Activated naive CD4-positive, alpha-beta T cell treated with anti-CD3 and anti-CD28 coated beads for 36 hours (primary cell): ENCODE results near the gene TLL2. TPM values are rescaled to one million over a fixed set of nuclear protein-coding genes. Genes with fewer than 3 reads are reported as not detected.

Experiments used
- CTCF ChIA-PET: fragments of 350-600 bp; sonication (Branson Sonifier 250); formaldehyde crosslinking; loops from one replicate; lab custom pipeline; 2021; ENCODE audit warnings: antibody characterized with exemption; lab: Charles Lee
- DNase-seq: peaks from one replicate; pipeline ENCODE4 v3.0.0-alpha.2; 2020
- H3K27ac Mint-ChIP-seq: one replicate; pipeline ENCODE4 v1.8.0; 2021; ENCODE audit warnings: mild to moderate bottlenecking, mixed read lengths
- H3K27me3 Mint-ChIP-seq: one replicate; pipeline ENCODE4 v1.8.0; 2021; ENCODE audit warnings: low read depth, mixed read lengths
- H3K36me3 Mint-ChIP-seq: one replicate; pipeline ENCODE4 v1.8.0; 2021; ENCODE audit warnings: low read depth, mixed read lengths
- H3K4me1 Mint-ChIP-seq: one replicate; pipeline ENCODE4 v1.8.0; 2021; ENCODE audit warnings: low read depth, mixed read lengths
- H3K4me3 Mint-ChIP-seq: one replicate; pipeline ENCODE4 v1.8.0; 2021; ENCODE audit warnings: mild to moderate bottlenecking, moderate library complexity, mixed read lengths
- H3K9me3 Mint-ChIP-seq: one replicate; pipeline ENCODE4 v1.8.0; 2021; ENCODE audit warnings: mixed read lengths
- intact Hi-C: fragments of 100-400 bp; cut with micrococcal nuclease; formaldehyde crosslinking; loops from one replicate; pipeline ENCODE4 v1.15.1; 2023
- total RNA-seq, 2 experiments: library from RNA; stranded (reverse); gene quantifications; one replicate each; pipeline ENCODE4 v1.2.3, GENCODE V29; 2021

Gene TLL2
- total RNA-seq, 2 experiments from 2014 or later = 0.07 TPM; not detected in 1

DNA sequence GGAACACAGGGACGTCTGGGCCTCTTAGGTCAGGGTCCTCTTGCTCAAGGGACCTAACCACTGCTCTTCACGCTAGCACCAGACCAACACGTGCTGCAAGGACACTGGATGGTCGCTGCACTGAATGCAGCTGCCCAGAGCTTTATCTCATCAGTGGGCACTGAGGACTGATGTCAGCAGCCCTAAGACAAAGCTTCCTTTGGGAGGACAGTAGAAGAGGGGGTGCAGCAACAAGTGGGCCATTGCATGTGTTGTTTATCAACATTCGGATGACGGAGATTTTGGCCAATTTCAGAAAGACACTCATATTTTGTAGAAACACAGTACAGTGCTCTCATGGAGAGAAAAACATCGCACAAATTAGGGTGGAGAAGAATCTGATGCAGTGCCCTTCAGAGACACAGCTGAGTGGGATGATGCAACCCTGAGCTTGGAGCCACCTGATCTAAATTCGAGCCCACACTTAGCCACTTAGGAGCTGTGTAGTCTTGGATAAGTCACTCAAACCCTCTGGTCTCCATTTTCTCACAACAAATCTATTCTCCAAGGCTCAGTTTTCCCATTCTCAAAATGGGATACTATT, 156.6 kb downstream of the TLL2 start:
- no peak overlapping the region for H3K27ac Mint-ChIP-seq
- peaks cover 8% of the 10 kb centered on the region for H3K27me3 Mint-ChIP-seq
- no peak overlapping the region for H3K4me3 Mint-ChIP-seq
- CTCF ChIA-PET = interaction anchor here (2.7 kb wide), 1 partner anchor 17 kb away, joined by 9 read pairs; no protein-coding TSS in a partner anchor
- H3K36me3 Mint-ChIP-seq = no peaks in the 10 kb centered on the region
- H3K9me3 Mint-ChIP-seq = no peaks in the 10 kb centered on the region
- no peaks in the 10 kb centered on the region for H3K4me1 Mint-ChIP-seq
- intact Hi-C loops = no loop called here
- DNase-seq = no peak

DNA sequence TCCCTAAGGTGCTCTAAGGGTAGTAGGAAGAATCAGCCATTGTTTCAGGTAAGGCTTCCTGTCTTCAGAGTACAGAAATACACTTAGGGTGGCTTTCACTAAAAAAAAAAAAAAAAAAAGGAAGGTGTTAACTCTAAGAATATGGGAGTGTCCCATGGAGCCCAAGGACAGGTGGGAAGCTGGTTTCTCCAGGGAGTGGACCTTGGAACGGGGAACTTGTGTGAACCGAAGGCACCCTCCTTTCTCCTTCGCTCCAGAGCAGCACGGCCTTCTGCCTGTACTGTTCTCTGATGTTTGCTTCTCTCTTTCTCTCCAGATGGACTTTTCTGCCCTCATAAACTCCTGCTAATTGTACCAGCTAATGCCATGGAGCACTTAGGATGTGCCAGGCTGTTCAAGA, 161.1 kb downstream of the TLL2 start:
- intact Hi-C loops = no loop called here
- DNase-seq = no peak
- no peak overlapping the region for H3K27ac Mint-ChIP-seq
- no peaks in the 10 kb centered on the region for H3K36me3 Mint-ChIP-seq
- CTCF ChIA-PET = interaction anchor here (1.1 to 1.4 kb wide), 2 partner anchors 12 to 14 kb away, joined by 3 to 6 read pairs; no protein-coding TSS in a partner anchor
- H3K27me3 Mint-ChIP-seq = peaks cover 9% of the 10 kb centered on the region
- no peaks in the 10 kb centered on the region for H3K9me3 Mint-ChIP-seq
- no peaks in the 10 kb centered on the region for H3K4me1 Mint-ChIP-seq
- no peak overlapping the region for H3K4me3 Mint-ChIP-seq

DNA sequence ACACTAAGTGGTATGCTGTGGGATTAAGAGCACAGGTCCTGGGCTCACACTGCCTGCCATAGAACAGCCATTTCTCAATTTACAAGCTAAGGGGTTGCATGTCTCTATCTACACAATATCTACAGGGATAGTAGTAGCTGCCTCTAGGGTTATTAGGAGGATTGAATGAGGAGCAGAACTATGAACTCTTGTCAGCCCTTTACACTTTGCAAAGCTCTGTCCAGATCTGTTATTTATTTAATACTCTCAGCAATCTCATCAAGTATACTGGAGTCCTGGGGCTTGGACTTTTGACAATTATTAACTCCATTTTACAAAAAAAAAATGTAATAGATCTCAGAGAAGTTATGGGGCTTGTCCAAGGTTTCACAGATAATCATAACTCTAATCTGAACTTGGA, 161.7 kb downstream of the TLL2 start:
- Mint-ChIP-seq H3K27me3 (peaks cover 9% of the 10 kb centered on the region), H3K27ac (no peak overlapping the region), H3K4me3 (no peak overlapping the region), H3K36me3 (no peaks in the 10 kb centered on the region), H3K4me1 (no peaks in the 10 kb centered on the region), H3K9me3 (no peaks in the 10 kb centered on the region)
- no peak for DNase-seq
- CTCF ChIA-PET = interaction anchor here (1.1 to 1.4 kb wide), 2 partner anchors 11 to 15 kb away, joined by 3 to 6 read pairs; no protein-coding TSS in a partner anchor
- intact Hi-C loops = no loop called here

DNA sequence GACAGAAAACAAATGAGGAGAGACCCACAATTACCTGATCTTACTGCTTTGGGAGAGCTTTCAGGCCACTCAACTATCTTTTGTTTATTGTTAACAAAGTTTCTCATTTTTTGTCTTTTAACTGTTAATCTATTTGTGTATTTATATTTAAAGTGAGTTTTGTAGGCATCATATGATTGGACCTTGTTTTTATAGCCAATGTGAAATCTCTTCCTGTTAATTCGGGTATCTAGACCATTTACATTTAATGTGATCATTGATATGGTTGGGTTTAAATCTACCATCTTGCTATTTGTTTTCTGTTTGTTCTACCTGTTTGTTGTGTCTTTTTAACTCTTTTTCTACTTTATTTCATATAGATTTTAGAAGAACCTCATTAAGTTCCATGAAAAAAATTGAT, 167.4 kb downstream of the TLL2 start:
- Mint-ChIP-seq H3K27me3 (peaks cover 2% of the 10 kb centered on the region), H3K9me3 (peaks cover 7% of the 10 kb centered on the region), H3K36me3 (peaks cover 1% of the 10 kb centered on the region), H3K4me3 (no peak overlapping the region), H3K27ac (no peak overlapping the region), H3K4me1 (peaks cover 6% of the 10 kb centered on the region)
- CTCF ChIA-PET = no interaction called here
- intact Hi-C loops = loop anchor here (10.0 kb wide), 1 partner anchor 301 kb away; the partner anchor contains the start of gene CCNJ
- no peak for DNase-seq

GRCh38 chr10:96345222-96345621, 168.5 kb downstream of the TLL2 start:
- intact Hi-C loops = loop anchor here (10.0 kb wide), 1 partner anchor 300 kb away; the partner anchor contains the start of gene CCNJ
- H3K4me1 Mint-ChIP-seq = peaks cover 6% of the 10 kb centered on the region
- peaks cover 7% of the 10 kb centered on the region for H3K9me3 Mint-ChIP-seq
- H3K27me3 Mint-ChIP-seq = peaks cover 2% of the 10 kb centered on the region
- no peak overlapping the region for H3K4me3 Mint-ChIP-seq
- no peak for DNase-seq
- no peak overlapping the region for H3K27ac Mint-ChIP-seq
- CTCF ChIA-PET = interaction anchor here (1.1 kb wide), 1 partner anchor 116 kb away, joined by 3 read pairs; no protein-coding TSS in a partner anchor
- H3K36me3 Mint-ChIP-seq = peaks cover 1% of the 10 kb centered on the region

DNA sequence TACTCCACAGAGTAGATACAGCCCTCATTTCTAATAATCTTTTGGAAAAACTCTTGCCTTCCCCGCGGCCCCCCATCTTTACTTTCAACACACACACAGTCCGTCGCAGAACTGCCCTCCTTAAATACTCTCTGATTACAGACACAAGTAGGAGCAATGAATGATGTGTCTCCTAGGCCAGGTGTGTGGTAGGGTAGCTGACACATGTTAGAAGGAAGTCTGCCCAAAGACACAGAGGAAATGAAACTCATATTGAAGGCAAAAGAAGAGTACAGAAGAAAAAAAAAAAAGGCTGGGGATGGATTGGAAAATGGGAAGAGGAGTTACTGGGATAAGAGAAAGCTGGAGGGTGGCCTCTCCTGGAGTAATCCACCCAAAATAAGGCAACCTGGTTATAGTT, 169.5 kb downstream of the TLL2 start:
- intact Hi-C loops = loop anchor here (10.0 kb wide), 1 partner anchor 299 kb away; the partner anchor contains the start of gene CCNJ
- CTCF ChIA-PET = interaction anchor here (1.2 to 1.3 kb wide), 2 partner anchors 10 to 115 kb away, joined by 3 to 5 read pairs; no protein-coding TSS in a partner anchor
- Mint-ChIP-seq H3K36me3 (peaks cover 1% of the 10 kb centered on the region), H3K9me3 (peaks cover 7% of the 10 kb centered on the region), H3K4me3 (no peak overlapping the region), H3K27me3 (no peaks in the 10 kb centered on the region), H3K27ac (no peak overlapping the region), H3K4me1 (peaks cover 6% of the 10 kb centered on the region)
- DNase-seq = no peak

- Mint-ChIP-seq H3K4me3 (no peak overlapping the region), H3K36me3 (peaks cover 1% of the 10 kb centered on the region), H3K27ac (no peak overlapping the region), H3K9me3 (peaks cover 7% of the 10 kb centered on the region), H3K27me3 (no peaks in the 10 kb centered on the region), H3K4me1 (peaks cover 6% of the 10 kb centered on the region)
- DNase-seq = no peak
- intact Hi-C loops = loop anchor here (10.0 kb wide), 1 partner anchor 298 kb away; the partner anchor contains the start of gene CCNJ
- CTCF ChIA-PET = interaction anchor here (0.6 to 2.4 kb wide), 3 partner anchors 40 to 168 kb away, joined by 3 to 35 read pairs (median 6); no protein-coding TSS in a partner anchor
Observed at GRCh38 chr10:96342402-96342801, 171.3 kb downstream of the TLL2 start.

DNA sequence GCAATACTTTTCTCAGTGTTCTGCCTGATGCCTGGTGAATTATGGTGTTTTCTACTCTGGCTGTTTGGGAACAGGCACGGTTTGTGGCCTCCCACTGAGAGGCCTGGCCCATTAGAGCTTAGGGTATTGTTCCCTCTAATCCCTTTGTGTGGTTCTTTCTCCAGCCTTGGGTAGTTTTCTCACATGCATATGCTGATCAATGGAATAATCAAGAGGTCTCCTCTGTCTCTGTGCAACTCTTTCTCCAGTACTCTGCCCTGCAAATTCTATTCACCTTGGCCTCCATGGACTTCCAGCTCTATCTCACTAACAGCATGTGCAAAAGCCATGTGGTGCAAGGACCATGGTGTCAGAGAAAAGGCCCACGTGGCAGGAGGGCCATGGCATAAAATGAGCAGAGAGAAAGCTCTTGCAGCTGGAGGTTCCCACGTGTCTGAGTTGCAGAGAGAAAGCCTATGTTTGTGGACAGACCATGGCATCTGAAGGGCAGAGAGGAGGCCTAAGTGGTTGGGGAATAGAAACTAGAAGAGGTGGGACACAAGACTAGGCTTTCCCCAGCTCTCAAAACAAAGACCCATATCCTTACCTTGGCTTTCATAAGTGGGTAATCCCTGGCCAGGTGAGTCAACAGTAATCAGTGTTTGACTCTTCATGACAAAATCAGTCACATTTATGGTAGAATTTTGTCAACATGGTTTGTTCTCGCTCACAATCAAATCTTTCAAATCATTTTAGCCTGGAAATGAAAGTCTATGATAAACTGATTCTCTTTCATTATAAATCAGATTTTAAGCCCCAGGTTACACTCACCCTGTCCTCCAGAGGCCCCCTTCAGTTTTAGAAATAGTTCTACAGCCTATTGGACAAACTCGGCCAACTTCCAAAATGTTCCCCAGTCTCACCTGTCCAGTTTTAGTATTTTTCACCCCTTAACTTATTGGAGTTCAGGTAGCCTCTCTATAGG, 172.2 kb downstream of the TLL2 start:
- no peak overlapping the region for H3K4me3 Mint-ChIP-seq
- H3K4me1 Mint-ChIP-seq = peaks cover 6% of the 10 kb centered on the region
- peaks cover 1% of the 10 kb centered on the region for H3K36me3 Mint-ChIP-seq
- DNase-seq = peak; percentile 10
- H3K27ac Mint-ChIP-seq = no peak overlapping the region
- CTCF ChIA-PET = interaction anchor here (0.7 to 2.4 kb wide), 11 partner anchors 10 to 647 kb away, joined by 3 to 35 read pairs (median 4); partner anchors contain the start of gene TCTN3
- no peaks in the 10 kb centered on the region for H3K27me3 Mint-ChIP-seq
- intact Hi-C loops = loop anchor here (1.0 to 10.0 kb wide), 3 partner anchors 43 to 297 kb away; partner anchors contain the start of gene CCNJ
- peaks cover 7% of the 10 kb centered on the region for H3K9me3 Mint-ChIP-seq

GRCh38 chr10:96339956-96340904, 173.5 kb downstream of the TLL2 start:
- intact Hi-C loops = loop anchor here (1.0 to 10.0 kb wide), 7 partner anchors 41 to 646 kb away; partner anchors contain the start of genes CC2D2B and CCNJ
- Mint-ChIP-seq H3K27me3 (no peaks in the 10 kb centered on the region), H3K4me3 (no peak overlapping the region), H3K27ac (no peak overlapping the region), H3K9me3 (no peaks in the 10 kb centered on the region), H3K36me3 (no peaks in the 10 kb centered on the region), H3K4me1 (peaks cover 6% of the 10 kb centered on the region)
- CTCF ChIA-PET = interaction anchor here (0.7 to 3.2 kb wide), 16 partner anchors 10 to 646 kb away, joined by 3 to 62 read pairs (median 4); partner anchors contain the start of gene TCTN3
- peak; percentile 83 for DNase-seq

GRCh38 chr10:96339383-96339782, 174.3 kb downstream of the TLL2 start:
- no peaks in the 10 kb centered on the region for H3K27me3 Mint-ChIP-seq
- no peak for DNase-seq
- CTCF ChIA-PET = interaction anchor here (0.7 to 3.2 kb wide), 9 partner anchors 31 to 781 kb away, joined by 3 to 62 read pairs (median 4); partner anchors contain the start of gene DNTT
- no peak overlapping the region for H3K4me3 Mint-ChIP-seq
- H3K4me1 Mint-ChIP-seq = peaks cover 8% of the 10 kb centered on the region
- H3K9me3 Mint-ChIP-seq = no peaks in the 10 kb centered on the region
- H3K36me3 Mint-ChIP-seq = no peaks in the 10 kb centered on the region
- no peak overlapping the region for H3K27ac Mint-ChIP-seq
- intact Hi-C loops = no loop called here
